ENCODE results near the gene TFDP2.
"Not testable (repeated sequence)": the region's sequence is repeated elsewhere in the genome, so short reads cannot be mapped to it uniquely, and the experiment has no call there.

The TFDP2 gene

DNA sequence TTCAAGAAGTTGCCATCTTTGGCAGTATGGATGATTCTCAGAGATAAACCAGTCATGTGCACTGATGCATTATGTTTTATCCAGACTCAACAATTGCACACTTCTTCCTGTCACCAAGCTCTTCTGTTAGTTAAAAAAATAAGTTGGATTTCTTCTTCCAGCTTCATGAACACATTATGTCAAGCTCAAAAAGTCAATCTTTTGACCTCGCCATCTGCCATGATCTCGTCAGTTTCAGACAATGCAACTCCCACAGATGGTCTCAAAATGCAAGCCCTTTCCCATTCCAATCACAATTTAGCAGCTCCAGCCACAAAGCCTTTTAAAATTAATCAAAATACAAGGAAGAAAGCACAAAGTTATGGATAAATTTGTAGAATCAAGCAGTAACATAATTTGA, 42.8 kb downstream of the TFDP2 start:
- no peak overlapping the region for H3K4me3 ChIP-seq (ENCODE audit: control insufficient read depth, low read depth, low read length)
- DNase-seq (ENCODE audit: low read depth) = no peak
- TF ChIP-seq, protein P1, sequence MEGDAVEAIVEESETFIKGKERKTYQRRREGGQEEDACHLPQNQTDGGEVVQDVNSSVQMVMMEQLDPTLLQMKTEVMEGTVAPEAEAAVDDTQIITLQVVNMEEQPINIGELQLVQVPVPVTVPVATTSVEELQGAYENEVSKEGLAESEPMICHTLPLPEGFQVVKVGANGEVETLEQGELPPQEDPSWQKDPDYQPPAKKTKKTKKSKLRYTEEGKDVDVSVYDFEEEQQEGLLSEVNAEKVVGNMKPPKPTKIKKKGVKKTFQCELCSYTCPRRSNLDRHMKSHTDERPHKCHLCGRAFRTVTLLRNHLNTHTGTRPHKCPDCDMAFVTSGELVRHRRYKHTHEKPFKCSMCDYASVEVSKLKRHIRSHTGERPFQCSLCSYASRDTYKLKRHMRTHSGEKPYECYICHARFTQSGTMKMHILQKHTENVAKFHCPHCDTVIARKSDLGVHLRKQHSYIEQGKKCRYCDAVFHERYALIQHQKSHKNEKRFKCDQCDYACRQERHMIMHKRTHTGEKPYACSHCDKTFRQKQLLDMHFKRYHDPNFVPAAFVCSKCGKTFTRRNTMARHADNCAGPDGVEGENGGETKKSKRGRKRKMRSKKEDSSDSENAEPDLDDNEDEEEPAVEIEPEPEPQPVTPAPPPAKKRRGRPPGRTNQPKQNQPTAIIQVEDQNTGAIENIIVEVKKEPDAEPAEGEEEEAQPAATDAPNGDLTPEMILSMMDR (conservative IDR thresholded peaks at IDR 0.05; ENCODE audit: control insufficient read depth, insufficient read depth, low read depth, low read length) = no peak

DNA sequence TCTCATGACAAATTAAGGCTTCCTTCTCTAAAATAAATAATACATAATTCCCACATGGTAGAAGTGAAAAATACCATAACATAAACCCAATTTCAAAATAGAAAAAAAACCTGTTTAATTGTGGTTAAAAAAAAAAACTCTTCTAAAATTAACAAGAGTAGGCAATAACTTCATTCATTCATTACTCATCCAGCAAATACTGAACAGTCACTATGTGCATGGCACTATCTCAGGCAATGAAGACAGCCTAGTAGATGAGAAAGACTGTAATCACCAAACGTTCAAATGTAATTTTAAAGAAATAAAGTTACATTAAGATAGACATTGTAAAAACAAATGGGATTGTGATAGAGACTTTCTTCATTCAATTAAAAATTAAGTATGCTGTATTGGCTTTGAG, 43.4 kb downstream of the TFDP2 start:
- no peak for DNase-seq (ENCODE audit: low read depth)
- TF ChIP-seq, protein P1 (conservative IDR thresholded peaks at IDR 0.05; ENCODE audit: control insufficient read depth, insufficient read depth, low read depth, low read length) = no peak
- H3K4me3 ChIP-seq (ENCODE audit: control insufficient read depth, low read depth, low read length) = no peak overlapping the region

DNA sequence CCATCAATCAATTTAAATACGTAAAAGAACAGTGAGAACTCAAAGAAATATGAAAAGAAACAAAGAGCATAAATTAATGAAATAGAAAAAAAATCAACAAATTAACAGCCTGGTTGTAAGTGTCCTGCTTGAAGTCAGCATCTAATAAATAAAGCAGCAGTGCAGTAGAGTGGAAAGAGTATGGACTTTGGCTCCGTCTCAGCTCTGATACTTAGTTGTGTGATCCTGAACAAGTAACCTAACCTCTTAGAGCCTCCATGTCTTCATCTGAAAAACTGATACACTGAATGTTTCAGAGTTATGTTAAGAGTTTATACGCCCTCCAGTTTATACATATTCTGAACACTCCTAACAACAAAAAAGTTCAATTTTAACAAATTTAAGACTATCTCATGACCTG, 44.6 kb downstream of the TFDP2 start:
- TF ChIP-seq, protein P1 (conservative IDR thresholded peaks at IDR 0.05; ENCODE audit: control insufficient read depth, insufficient read depth, low read depth, low read length) = no peak
- no peak for DNase-seq (ENCODE audit: low read depth)
- no peak overlapping the region for H3K4me3 ChIP-seq (ENCODE audit: control insufficient read depth, low read depth, low read length)

DNA sequence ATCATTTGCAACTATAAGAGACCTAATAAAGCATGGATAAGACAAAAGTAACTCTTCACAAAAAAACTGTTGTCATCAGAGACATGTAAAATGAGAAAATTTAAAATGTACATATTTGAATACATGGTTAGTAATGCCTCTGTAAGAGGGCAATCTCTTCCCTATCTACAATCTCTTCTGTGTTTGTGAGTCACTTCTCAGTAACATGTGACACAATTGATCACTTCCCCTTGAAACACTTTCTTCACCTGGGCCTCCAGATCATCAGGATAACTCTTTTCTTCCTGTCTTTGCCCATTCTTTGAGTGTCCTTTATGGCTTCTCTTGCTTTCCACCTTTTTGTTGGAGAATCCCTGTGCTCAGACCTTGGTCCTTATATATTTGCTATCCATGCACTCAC, 50.4 kb downstream of the TFDP2 start:
- no peak for DNase-seq (ENCODE audit: low read depth)
- TF ChIP-seq, protein P1 (conservative IDR thresholded peaks at IDR 0.05; ENCODE audit: control insufficient read depth, insufficient read depth, low read depth, low read length) = no peak
- H3K4me3 ChIP-seq (ENCODE audit: control insufficient read depth, low read depth, low read length) = no peak overlapping the region

DNA sequence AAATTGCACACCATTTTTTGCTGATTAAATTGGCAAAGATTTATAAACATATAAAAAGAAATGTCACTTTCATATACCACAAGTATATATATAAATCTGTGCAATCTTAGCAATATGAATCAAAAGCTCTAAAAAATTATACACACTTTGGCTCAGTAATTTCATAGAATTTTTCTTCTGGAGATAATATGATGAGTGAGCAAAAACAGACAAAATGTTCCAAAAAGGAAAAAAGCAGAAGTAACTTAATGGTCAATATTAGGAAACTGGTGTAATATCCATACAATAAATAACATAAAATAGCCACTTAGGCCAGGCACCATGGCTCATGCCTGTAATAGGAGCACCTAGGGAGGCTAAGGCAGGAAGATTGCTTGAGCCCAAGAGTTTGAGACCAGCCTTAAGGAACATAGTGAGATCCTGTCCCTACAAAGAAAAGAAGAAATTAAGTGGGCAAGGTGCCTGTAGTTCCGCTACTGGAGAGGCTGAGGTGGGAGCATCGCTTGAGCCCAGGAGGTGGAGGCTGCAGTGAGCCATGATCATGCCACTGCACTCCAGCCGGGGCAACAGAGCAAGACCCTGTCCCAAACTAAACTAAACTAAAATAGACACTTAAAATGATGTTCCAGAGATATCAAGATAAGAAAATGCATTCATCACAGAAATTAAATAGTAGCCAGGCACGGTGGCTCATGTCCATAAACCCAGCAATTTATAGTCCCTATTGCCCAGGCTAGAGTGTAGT, 52.1 kb downstream of the TFDP2 start:
- TF ChIP-seq, protein P1 (conservative IDR thresholded peaks at IDR 0.05; ENCODE audit: control insufficient read depth, insufficient read depth, low read depth, low read length) = no peak
- H3K4me3 ChIP-seq (ENCODE audit: control insufficient read depth, low read depth, low read length) = no peak overlapping the region
- DNase-seq (ENCODE audit: low read depth) = no peak

DNA sequence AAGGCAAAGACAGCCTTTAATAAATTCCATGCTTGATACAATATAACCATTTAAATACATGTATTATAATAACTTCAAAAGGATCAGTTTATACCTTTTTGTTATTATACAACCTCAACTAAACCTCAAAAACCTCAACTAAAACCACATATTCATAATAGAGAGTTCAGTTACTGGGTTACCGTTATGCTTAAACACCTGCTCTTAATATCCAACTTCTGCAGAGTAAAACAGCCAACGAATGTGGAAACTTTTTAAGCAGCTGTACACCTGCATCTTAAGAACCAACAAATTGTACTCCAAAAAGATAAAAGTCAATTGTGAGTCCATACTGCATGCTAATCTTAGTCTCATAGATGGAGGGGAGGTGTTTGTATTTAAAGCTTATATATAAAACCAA, 53.5 kb downstream of the TFDP2 start:
- no peak overlapping the region for H3K4me3 ChIP-seq (ENCODE audit: control insufficient read depth, low read depth, low read length)
- DNase-seq (ENCODE audit: low read depth) = no peak
- TF ChIP-seq, protein P1 (conservative IDR thresholded peaks at IDR 0.05; ENCODE audit: control insufficient read depth, insufficient read depth, low read depth, low read length) = no peak

DNA sequence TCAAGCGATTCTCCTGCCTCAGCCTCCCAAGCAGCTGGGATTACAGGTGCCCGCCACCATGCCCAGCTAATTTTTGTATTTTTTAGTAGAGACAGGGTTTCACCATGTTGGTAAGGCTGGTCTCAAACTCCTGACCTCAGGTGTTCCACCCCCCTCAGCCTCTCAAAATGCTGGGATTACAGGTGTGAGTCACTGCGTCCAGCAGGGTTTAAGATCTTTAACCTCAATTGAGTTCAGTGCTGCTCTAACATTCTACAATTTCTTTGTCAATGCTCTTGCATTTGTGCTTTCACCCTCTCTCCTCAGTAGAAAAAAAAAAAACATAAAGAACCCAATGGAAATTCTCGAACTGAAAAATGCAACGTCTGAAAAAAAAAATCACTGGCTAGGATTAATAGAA, 60.4 kb downstream of the TFDP2 start:
- not testable (repeated sequence) for H3K4me3 ChIP-seq (ENCODE audit: control insufficient read depth, low read depth, low read length); DNase-seq (ENCODE audit: low read depth)
